PC-3 (cell line): Measurements from ENCODE around the gene HOXB6. TPM values are rescaled to one million over a fixed set of nuclear protein-coding genes. Genes with fewer than 3 reads are reported as not detected.
A peak's percentile ranks its signal among the peaks of the same experiment; 100 is the strongest.

Experiments
- ATAC-seq: fragments of 200-7000 bp; cut with Tn5 transposase; 2 replicates; pipeline ENCODE4 v1.9.1; 2020; ENCODE audit warnings: mild to moderate bottlenecking, moderate library complexity
- BruUV-seq: library from RNA; stranded (reverse); fragments of 400-500 nt; replicated peaks from 2 replicates; lab custom pipeline; 2021; lab: Mats Ljungman, UMichigan
- CTCF ChIA-PET: fragments of 300-600 bp; sonication (Branson Sonifier 250); formaldehyde crosslinking; loops from one replicate; lab custom pipeline; 2022; ENCODE audit warnings: antibody characterized with exemption; lab: Charles Lee
- POLR2A ChIA-PET: fragments of 300-600 bp; sonication (Branson Sonifier 250); formaldehyde crosslinking; loops from one replicate; lab custom pipeline; 2022; ENCODE audit warnings: antibody characterized with exemption; ENCODE audit not compliant: unreplicated experiment; lab: Charles Lee
- DNase-seq: peaks from one replicate; pipeline ENCODE4 v3.0.0-alpha.2; 2015
- H2AFZ ChIP-seq: fragments of 300-600 bp; sonication (generic); 2 replicates; pipeline ENCODE4 v1.6.0; 2016; ENCODE audit warnings: antibody characterized with exemption, low read length
- H3F3A ChIP-seq: fragments of 300-600 bp; sonication (generic); one replicate; pipeline ENCODE4 v1.6.0; 2017; ENCODE audit warnings: antibody characterized with exemption, low read length, control low read depth, mild to moderate bottlenecking; ENCODE audit not compliant: unreplicated experiment
- H3K27ac ChIP-seq: fragments of 300-600 bp; sonication (generic); 2 replicates; pipeline ENCODE4 v1.5.1; 2016; ENCODE audit warnings: mild to moderate bottlenecking, low read length
- H3K27me3 ChIP-seq: fragments of 300-600 bp; sonication (generic); 2 replicates; pipeline ENCODE4 v1.6.1; 2016; ENCODE audit warnings: low read length, mixed read lengths
- H3K36me3 ChIP-seq: fragments of 300-600 bp; sonication (generic); 2 replicates; pipeline ENCODE4 v1.6.1; 2016; ENCODE audit warnings: low read depth, mixed run types, low read length, mixed read lengths
- H3K4me1 ChIP-seq: fragments of 300-600 bp; sonication (generic); 2 replicates; pipeline ENCODE4 v1.5.1; 2016; ENCODE audit warnings: low read length; ENCODE audit not compliant: insufficient read depth
- H3K4me2 ChIP-seq: fragments of 300-600 bp; sonication (generic); 2 replicates; pipeline ENCODE4 v1.6.0; 2016; ENCODE audit warnings: low read length
- H3K4me3 ChIP-seq: fragments of 300-600 bp; sonication (generic); 2 replicates; pipeline ENCODE4 v1.5.1; 2016; ENCODE audit warnings: mild to moderate bottlenecking, low read length, mixed read lengths
- H3K79me2 ChIP-seq: fragments of 300-600 bp; sonication (generic); 2 replicates; pipeline ENCODE4 v1.6.1; 2017; ENCODE audit warnings: low read length, mixed read lengths
- H3K9ac ChIP-seq: fragments of 300-600 bp; sonication (generic); 2 replicates; pipeline ENCODE4 v1.6.0; 2016; ENCODE audit warnings: mild to moderate bottlenecking, low read length
- H3K9me2 ChIP-seq: fragments of 300-600 bp; sonication (generic); replicated peaks from 2 replicates; pipeline ENCODE4 v1.6.1; 2016; ENCODE audit warnings: mixed run types, low read length, mixed read lengths
- H3K9me3 ChIP-seq: fragments of 300-600 bp; sonication (generic); 2 replicates; pipeline ENCODE4 v1.6.1; 2016; ENCODE audit warnings: low read length, mixed read lengths
- H4K20me1 ChIP-seq: fragments of 300-600 bp; sonication (generic); 2 replicates; pipeline ENCODE4 v1.6.1; 2016; ENCODE audit warnings: low read length, mixed read lengths
- CTCF ChIP-seq: fragments of 300-600 bp; sonication (generic); conservative IDR thresholded peaks from 2 replicates; pipeline ENCODE4 v1.5.1; 2017; ENCODE audit warnings: antibody characterized with exemption, low read depth, mild to moderate bottlenecking, low read length
- EZH2 ChIP-seq: fragments of 300-600 bp; sonication (generic); IDR thresholded peaks from one replicate; pipeline ENCODE4 v1.6.1; 2017; ENCODE audit warnings: antibody characterized with exemption, mild to moderate bottlenecking, low read length; ENCODE audit not compliant: unreplicated experiment
- EZH2phosphoT487 ChIP-seq: fragments of 300-600 bp; sonication (generic); IDR thresholded peaks from 2 replicates; pipeline ENCODE4 v1.6.1; 2018; ENCODE audit warnings: mild to moderate bottlenecking, antibody characterized with exemption, low read length, borderline replicate concordance
- intact Hi-C: fragments of 100-400 bp; cut with micrococcal nuclease; formaldehyde crosslinking; loops from 2 replicates; pipeline ENCODE4 v1.9.0; 2023
- total RNA-seq: library from RNA; depleted of rRNA; stranded (reverse); fragments of >200 nt; gene quantifications from 2 replicates; pipeline ENCODE4 v1.2.3, GENCODE V29; 2014

HOXB6 gene
- total RNA-seq, 1 experiment from 2014 or later: 9.5 TPM

- BruUV-seq: no TSS peak
Observed at GRCh38 chr17:48605409-48605919, 678 bp upstream of the HOXB6 start.

GRCh38 chr17:48603959-48604769 is 622 bp downstream of the HOXB6 start:
- peak; percentile 61 for ATAC-seq
- Histone ChIP-seq H2AFZ (peak overlapping the region; percentile 92), H3F3A (no peaks in the 10 kb centered on the region), H3K79me2 (peaks cover 56% of the 10 kb centered on the region), H3K27me3 (no peaks in the 10 kb centered on the region), H3K27ac (peak overlapping the region; percentile 60), H3K9ac (peak overlapping the region; percentile 69), H3K36me3 (no peaks in the 10 kb centered on the region), H3K4me3 (peak overlapping the region; percentile 82), H3K4me2 (peak overlapping the region; percentile 95), H3K4me1 (peaks cover 23% of the 10 kb centered on the region), H3K9me2 (no peaks in the 10 kb centered on the region), H4K20me1 (peaks cover 21% of the 10 kb centered on the region), H3K9me3 (no peaks in the 10 kb centered on the region)
- TF ChIP-seq CTCF (no peak), EZH2phosphoT487 (no peak), EZH2 (no peak)
- peak; percentile 79 for DNase-seq
- TSS peak; percentile 58 for BruUV-seq
- CTCF ChIA-PET: interaction anchor here (0.5 to 0.7 kb wide), 2 partner anchors 108 to 191 kb away, joined by 3 to 5 read pairs; no protein-coding TSS in a partner anchor
- intact Hi-C loops: no loop called here
- POLR2A ChIA-PET: interaction anchor here (0.5 to 0.6 kb wide), 3 partner anchors 111 to 593 kb away, joined by 3 read pairs; no protein-coding TSS in a partner anchor

More at GRCh38 chr17:48605409-48605919, 678 bp upstream of the HOXB6 start:
- Histone ChIP-seq H3K27ac (peak overlapping the region; percentile 60), H3K4me3 (peak overlapping the region; percentile 82), H3K9me2 (no peaks in the 10 kb centered on the region), H4K20me1 (peaks cover 11% of the 10 kb centered on the region; the same call in 1 of the 2 replicates), H3K4me2 (peak overlapping the region; percentile 95), H3K9me3 (no peaks in the 10 kb centered on the region), H3F3A (no peaks in the 10 kb centered on the region), H3K9ac (peak overlapping the region; percentile 69), H3K4me1 (peaks cover 21% of the 10 kb centered on the region), H3K79me2 (peaks cover 43% of the 10 kb centered on the region), H2AFZ (peak overlapping the region; percentile 92), H3K27me3 (no peaks in the 10 kb centered on the region), H3K36me3 (no peaks in the 10 kb centered on the region)
- POLR2A ChIA-PET: interaction anchor here (0.5 kb wide), 1 partner anchor 133 kb away, joined by 5 read pairs; no protein-coding TSS in a partner anchor
- CTCF ChIA-PET: no interaction called here
- intact Hi-C loops: no loop called here
- DNase-seq: no peak
- TF ChIP-seq CTCF (no peak), EZH2 (no peak)
- ATAC-seq: no peak
